ENCODE results near the gene GFER. TPM values are rescaled to one million over a fixed set of nuclear protein-coding genes. Genes with fewer than 3 reads are reported as not detected.
"Not testable (repeated sequence)": the region's sequence is repeated elsewhere in the genome, so short reads cannot be mapped to it uniquely, and the experiment has no call there.

GFER gene
- total RNA-seq, result 9.7 and 10.3 TPM in 2 replicates

GRCh38 chr16:1983544-1984346 lies at the start of gene GFER:
TSS of gene GFER (plus strand) at chr16:1984193. CDS start at chr16:1984219, 26 bp downstream.
- peak; percentile 85 to 95 for DNase-seq (ENCODE audit: low read depth in 2 of 2)

DNA sequence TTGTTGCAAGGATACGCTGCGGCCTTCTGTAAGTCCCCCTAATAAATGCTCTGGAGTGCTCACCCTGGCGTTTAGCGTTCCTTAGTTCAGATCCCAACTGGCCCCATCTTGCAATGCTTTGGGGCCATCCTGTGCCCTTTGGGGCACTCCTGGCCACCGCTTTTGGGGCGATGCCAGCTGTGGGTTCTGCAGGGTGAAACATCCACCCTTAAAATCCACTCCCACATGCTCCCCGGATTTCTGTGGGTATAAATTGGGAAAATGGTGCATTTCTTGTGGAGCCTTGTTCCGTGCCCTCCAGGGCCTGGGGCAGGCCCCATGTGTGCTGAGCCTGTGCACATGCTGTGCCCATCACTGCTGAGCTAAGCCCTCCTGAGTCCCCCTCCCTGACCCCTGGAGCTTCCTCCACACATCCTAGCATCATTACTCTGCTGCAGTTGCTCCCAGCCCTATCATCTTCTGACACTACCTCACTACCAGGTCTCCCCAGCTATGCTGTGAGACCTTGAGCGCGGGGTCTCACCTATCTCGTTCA lies 47.0 kb upstream of the GFER start:
- no peak for DNase-seq (ENCODE audit: low read depth in 2 of 2)

DNA sequence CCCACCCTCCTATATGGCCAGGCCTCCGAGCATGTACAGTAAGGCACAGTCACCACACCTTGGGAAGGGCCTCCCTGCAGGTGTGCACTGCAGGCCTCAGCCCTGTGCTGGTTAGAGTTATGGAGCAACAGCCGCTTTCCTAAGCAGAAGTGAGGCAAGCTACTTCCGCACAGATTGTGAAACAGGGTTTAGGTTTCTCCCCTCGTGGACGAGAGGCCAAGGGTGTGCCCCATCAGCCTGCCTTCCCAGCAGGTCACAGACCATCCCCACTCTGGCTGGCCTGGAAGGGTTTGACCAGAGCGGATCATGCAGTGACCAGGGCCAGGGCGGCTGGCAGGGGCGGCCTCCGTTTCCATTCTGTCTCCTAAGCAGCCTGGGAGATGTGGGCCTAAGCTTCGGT lies 45.7 kb upstream of the GFER start:
- no peak for DNase-seq (ENCODE audit: low read depth in 2 of 2)

GRCh38 chr16:1938910-1939309 lies 45.1 kb upstream of the GFER start:
- DNase-seq (ENCODE audit: low read depth in 2 of 2), result no peak

DNA sequence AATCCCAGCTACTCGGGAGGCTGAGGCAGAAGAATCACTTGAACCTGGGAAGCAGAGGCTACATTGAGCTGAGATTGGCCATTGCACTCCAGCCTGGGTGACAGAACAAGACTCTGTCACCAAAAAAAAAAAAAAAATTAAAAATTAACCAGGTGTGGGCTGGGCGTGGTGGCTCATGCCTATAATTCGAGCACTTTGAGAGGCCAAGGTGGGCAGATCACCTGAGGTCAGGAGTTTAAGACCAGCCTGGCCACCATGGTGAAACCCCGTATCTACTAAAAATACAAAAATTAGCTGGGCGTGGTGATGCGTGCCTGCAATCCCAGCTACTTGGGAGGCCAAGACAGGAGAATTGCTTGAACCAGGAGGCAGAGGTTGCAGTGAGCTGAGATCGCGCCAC lies 44.2 kb upstream of the GFER start:
- DNase-seq (ENCODE audit: low read depth in 2 of 2), result not testable (repeated sequence)

- no peak for DNase-seq (ENCODE audit: low read depth in 2 of 2)
Measured at GRCh38 chr16:1940273-1941161, 43.5 kb upstream of the GFER start.

DNA sequence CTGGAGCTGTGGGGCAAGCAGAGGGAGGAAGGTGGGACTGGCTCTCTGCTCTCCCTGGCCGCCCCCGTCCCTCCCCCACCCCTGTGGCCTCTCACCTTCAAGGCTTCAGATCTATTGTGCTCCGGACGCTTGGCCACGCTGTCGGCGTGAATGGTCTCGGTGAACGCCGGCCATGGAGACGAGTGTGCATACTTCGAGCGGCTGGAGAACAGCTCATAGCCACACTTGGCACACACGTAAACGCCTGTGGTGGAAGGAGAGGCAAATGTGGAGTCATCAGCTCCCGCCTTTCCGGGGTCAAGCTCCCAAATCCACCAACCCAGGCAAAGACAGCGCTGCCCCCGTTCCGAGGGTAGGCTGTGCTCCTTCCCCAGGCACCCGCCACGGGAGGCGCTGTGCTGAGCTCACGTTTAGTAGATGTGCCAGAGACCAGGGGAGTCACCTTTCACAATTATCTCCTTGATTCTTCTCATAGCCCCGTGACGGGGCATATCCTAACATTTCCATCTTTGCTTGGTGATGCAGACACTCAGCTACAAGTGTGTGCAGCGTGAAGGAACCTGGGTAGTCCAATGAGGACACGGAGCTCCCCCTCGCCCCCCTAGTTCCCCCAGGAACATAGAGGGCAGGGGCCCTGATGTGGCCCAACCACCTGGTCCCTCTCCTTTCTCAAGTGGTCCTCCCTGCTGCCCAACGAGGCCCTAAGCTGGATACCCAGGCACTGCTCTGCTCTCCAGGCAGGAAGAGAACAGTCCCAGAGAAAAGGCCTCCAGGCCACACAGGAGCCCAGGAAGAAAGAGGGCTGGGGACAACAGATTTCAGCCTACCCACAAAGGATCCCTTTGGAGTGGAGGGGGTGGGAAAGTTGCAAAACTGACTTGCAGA lies 42.6 kb upstream of the GFER start:
- no peak for DNase-seq (ENCODE audit: low read depth in 2 of 2)

DNA sequence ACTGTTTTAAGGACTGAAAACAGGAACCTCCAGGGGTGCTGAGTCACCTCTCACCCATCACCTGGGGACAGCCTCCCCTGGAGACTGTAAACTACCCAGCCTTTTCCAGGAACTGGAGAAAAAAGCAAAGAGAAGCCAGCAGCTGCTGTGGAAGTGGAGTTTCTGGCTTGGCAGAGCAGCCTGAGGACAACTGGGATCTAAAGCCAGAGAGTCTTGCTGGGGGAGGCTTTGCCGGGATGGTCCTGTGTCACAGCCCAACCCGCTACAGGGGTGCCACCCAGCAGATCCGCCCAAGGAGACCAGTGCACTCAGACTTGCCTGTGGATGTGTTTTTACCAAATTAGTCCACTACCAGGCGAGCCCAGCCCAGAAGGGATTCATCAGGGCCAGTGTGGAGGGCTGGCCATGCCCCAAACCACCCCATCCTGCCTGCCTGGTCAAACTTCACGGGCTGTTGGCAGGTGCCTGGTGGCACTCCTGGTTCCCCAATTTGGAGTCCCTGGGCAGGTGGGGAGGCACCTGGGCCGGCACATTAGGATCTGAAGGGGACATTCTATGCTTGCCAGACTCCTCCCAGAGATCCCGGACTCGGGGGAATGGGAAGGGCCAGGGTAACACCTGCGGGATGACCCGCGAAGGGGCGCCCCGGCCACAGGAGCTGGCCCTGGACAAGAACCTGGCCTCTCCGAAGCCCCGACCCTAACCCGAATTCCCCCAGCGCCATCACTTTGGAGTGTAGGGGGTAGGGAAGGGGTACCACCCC lies 41.8 kb upstream of the GFER start:
- DNase-seq (ENCODE audit: low read depth in 2 of 2), result no peak

DNA sequence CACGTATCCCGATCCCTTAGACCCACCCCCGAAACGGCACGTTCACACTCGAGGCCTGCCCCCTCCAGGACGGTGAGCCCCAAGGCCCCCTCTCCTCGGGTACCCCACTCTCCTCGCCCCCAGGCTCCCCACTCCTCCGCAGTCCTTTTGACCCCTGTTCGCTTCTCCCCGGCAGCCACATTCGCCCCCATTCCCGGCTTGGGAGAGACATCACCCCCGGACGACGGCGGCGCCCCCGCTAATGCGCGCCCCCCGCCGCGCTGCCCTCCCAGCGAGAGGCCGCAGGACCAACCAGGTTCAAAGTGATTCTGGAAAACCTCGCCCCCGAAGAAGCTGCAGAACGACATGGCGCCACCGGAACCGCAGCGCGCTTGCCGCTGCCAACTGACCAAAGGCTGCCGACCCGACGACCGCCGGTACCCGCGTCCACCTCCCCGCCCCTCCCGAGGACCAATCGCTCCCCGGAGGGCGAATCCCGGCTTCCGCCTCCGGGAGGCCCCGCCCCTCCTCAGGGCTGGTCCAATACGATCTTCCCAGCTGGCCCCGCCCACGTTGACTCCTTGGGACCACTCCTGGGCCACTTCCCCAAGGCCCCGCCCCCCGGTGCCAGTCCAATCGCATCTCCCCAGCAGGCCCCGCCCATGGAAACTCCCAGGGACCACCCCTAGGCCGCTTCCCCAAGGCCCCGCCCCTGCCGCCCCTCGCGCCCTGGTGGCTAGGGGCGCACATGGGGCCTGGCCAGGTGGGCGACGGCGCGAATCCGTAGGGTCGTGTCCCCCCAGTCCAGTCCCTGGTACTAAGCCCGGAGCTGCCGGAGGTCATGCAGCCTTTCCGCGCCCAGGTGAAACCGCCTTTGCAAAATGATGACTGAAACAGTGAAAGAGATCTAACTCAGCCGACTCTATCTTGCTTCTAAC lies 40.9 kb upstream of the GFER start, which contains the start of gene MSRB1:
Gene MSRB1, minus strand, starts transcription at position 390 of the 917 bp plus-strand sequence. Its CDS starts 43 bp downstream, at position 347.
- peak; percentile 93 to 99 for DNase-seq (ENCODE audit: low read depth in 2 of 2)

DNA sequence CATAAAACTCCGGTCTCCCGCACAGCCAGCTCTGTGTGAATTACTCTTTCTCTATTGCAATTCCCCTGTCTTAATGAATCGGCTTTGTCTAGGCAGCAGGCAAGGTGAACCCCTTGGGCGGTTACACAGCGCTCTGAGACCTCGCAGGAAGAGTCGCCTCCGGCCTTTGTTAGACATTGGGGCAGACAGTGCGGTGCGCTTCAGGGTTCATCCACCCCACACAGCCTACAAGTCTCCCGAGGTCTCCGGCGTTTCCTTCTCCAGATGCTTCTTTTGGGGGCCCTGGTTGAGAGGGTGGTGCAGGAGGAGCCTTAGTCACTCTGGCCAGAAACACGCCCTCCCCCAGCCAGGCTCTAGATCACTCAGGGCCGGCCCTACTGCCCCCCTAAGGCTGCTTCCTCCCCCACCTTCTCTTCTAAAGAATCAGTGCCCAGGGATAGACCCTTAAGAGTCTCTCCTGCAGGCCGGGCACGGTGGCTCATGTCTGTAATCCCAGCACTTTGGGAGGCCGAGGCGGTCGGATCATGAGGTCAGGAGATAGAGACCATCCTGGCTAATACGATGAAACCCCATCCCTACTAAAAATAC lies 39.3 kb upstream of the GFER start:
- DNase-seq (ENCODE audit: low read depth in 2 of 2), result no peak

DNA sequence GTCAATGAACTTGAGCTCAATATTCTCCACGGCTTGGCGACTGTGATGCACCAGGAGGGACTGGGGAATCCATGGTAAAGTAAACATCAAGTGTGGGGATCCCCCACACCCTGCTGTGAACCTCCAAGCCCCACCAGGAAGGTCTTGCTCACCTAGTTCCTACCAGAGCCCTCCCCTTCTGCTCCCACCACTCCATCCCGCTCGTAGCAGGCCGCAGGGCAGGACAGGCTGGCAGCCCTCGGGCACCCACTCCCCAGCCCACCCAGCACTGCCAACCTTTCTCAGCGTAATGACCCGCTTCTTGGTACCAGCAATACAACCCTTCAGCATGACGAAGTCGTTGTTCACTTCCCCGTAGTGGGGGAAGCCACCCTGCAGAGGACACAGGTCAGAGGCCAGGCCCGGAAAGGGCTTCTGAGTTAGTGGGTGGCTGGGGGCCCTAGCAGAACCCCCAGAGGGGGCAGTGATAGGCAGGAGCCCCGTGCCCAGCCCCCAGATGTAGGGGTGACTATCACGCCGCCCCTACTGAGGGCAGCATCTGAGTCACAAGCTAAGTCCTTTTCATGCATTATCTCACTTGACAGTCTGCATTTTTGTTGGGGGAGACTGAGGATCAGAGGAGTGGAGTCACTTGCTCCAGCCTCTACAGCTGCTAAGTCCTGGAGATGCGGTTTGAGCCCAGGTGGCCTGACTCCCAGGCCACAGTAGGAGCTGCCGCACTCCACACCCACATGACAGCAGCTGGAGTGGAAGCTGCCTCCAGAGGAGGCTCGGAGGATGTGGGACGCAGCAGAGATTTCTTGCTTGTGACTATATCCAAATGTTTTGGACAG lies 38.2 kb upstream of the GFER start:
- no peak for DNase-seq (ENCODE audit: low read depth in 2 of 2)

GRCh38 chr16:1946495-1947368 lies 37.3 kb upstream of the GFER start:
- DNase-seq (ENCODE audit: low read depth in 2 of 2), result no peak

GRCh38 chr16:1947369-1947670 lies 36.7 kb upstream of the GFER start:
- no peak for DNase-seq (ENCODE audit: low read depth in 2 of 2)

DNA sequence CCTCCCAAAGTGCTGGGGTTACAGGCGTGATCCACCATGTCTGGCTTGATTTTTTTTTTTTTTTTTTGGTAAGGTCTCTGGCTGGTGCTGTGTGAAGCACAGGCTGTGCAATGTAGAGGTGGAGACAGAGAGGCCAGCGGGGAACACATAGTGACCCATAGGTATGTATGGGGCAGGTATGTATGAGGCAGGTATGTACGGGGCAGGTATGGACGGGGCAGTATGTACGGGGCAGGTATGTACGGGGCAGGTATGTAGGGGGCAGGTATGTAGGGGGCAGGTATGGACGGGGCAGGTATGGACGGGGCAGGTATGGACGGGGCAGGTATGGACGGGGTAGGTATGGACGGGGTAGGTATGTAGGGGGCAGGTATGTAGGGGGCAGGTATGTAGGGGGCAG lies 34.5 kb upstream of the GFER start:
- DNase-seq (ENCODE audit: low read depth in 2 of 2), result no peak

DNA sequence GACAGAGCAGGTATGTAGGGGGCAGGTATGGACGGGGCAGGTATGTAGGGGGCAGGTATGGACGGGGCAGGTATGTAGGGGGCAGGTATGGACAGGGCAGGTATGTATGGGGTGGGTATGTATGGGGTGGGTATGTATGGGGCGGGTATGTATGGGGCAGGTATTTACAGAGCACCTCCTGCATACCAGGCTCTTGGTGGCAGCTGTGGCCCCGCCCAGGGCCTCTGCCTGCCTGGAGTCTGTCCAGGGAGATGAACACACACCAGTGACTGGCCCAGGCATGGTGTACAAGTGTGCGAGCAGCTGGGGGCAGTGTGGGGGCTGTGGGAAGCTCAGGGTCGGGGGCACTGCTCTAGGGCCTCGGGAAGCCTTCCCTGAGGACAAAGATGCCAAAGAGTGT lies 33.9 kb upstream of the GFER start:
- no peak for DNase-seq (ENCODE audit: low read depth in 2 of 2)

GRCh38 chr16:1950559-1950958 lies 33.4 kb upstream of the GFER start:
- DNase-seq (ENCODE audit: low read depth in 2 of 2), result no peak

- DNase-seq (ENCODE audit: low read depth in 2 of 2), result no peak
Measured at GRCh38 chr16:1953734-1954133, 30.3 kb upstream of the GFER start.
